ENCODE data around the gene SLC13A5. TPM values are rescaled to one million over a fixed set of nuclear protein-coding genes. Genes with fewer than 3 reads are reported as not detected.
"Not testable (repeated sequence)": the region's sequence is repeated elsewhere in the genome, so short reads cannot be mapped to it uniquely, and the experiment has no call there.

The SLC13A5 gene
- total RNA-seq, 2 experiments from 2014 or later: not detected

- ChIA-PET POLR2A (no interaction called here), CTCF (interaction anchor here (0.6 kb wide), 1 partner anchor 984 kb away, joined by 4 read pairs; no protein-coding TSS in a partner anchor)
These were observed 913 bp downstream of the SLC13A5 start for GRCh38 chr17:6712058-6712853.

GRCh38 chr17:6711681-6712057 lies 1.5 kb downstream of the SLC13A5 start:
- POLR2A ChIA-PET: no interaction called here

GRCh38 chr17:6711081-6711674 lies 2.0 kb downstream of the SLC13A5 start:
- CTCF ChIA-PET: no interaction called here
- POLR2A ChIA-PET: no interaction called here

More at GRCh38 chr17:6711681-6712057, 1.5 kb downstream of the SLC13A5 start:
- CTCF ChIA-PET: no interaction called here

GRCh38 chr17:6710317-6710716 lies 2.9 kb downstream of the SLC13A5 start:
- CTCF ChIA-PET: no interaction called here
- POLR2A ChIA-PET: no interaction called here

- CTCF ChIA-PET: no interaction called here
- POLR2A ChIA-PET: no interaction called here
These were observed 4.7 kb downstream of the SLC13A5 start for GRCh38 chr17:6708357-6708961.

GRCh38 chr17:6706996-6707395 lies 6.2 kb downstream of the SLC13A5 start:
- ChIA-PET POLR2A (no interaction called here), CTCF (no interaction called here)

GRCh38 chr17:6706499-6706898 lies 6.7 kb downstream of the SLC13A5 start:
- POLR2A ChIA-PET: no interaction called here
- CTCF ChIA-PET: no interaction called here

- POLR2A ChIA-PET: no interaction called here
- CTCF ChIA-PET: interaction anchor here (1.4 kb wide), 1 partner anchor 10 kb away, joined by 3 read pairs; no protein-coding TSS in a partner anchor
These were observed 8.6 kb downstream of the SLC13A5 start for GRCh38 chr17:6704470-6705052.

GRCh38 chr17:6703751-6704150 lies 9.4 kb downstream of the SLC13A5 start:
- ChIA-PET CTCF (no interaction called here), POLR2A (no interaction called here)

- CTCF ChIA-PET: no interaction called here
- POLR2A ChIA-PET: no interaction called here
These were observed 10.5 kb downstream of the SLC13A5 start for GRCh38 chr17:6702567-6703215.

- POLR2A ChIA-PET: no interaction called here
These were observed 11.4 kb downstream of the SLC13A5 start for GRCh38 chr17:6701719-6702118.

GRCh38 chr17:6700948-6701307 lies 12.2 kb downstream of the SLC13A5 start:
- ChIA-PET CTCF (no interaction called here), POLR2A (no interaction called here)

More at GRCh38 chr17:6701719-6702118, 11.4 kb downstream of the SLC13A5 start:
- CTCF ChIA-PET: interaction anchor here (0.6 to 0.8 kb wide), 2 partner anchors 79 to 317 kb away, joined by 3 read pairs; no protein-coding TSS in a partner anchor

GRCh38 chr17:6699997-6700947 lies 12.9 kb downstream of the SLC13A5 start:
- ChIA-PET POLR2A (no interaction called here), CTCF (interaction anchor here (1.2 kb wide), 1 partner anchor 34 kb away, joined by 3 read pairs; no protein-coding TSS in a partner anchor)

- ChIA-PET CTCF (no interaction called here), POLR2A (no interaction called here)
These were observed 15.2 kb downstream of the SLC13A5 start for GRCh38 chr17:6698004-6698403.

GRCh38 chr17:6696906-6697305 lies 16.3 kb downstream of the SLC13A5 start:
- ChIA-PET POLR2A (no interaction called here), CTCF (no interaction called here)

GRCh38 chr17:6695565-6695964 lies 17.6 kb downstream of the SLC13A5 start:
- POLR2A ChIA-PET: no interaction called here
- CTCF ChIA-PET: no interaction called here

- POLR2A ChIA-PET: no interaction called here
- CTCF ChIA-PET: no interaction called here
These were observed 18.1 kb downstream of the SLC13A5 start for GRCh38 chr17:6695051-6695450.

- CTCF ChIA-PET, POLR2A ChIA-PET: not testable (repeated sequence)
These were observed 21.2 kb downstream of the SLC13A5 start for GRCh38 chr17:6691958-6692357.

GRCh38 chr17:6691546-6691945 lies 21.6 kb downstream of the SLC13A5 start:
- CTCF ChIA-PET: no interaction called here

More at GRCh38 chr17:6691546-6691945, 21.6 kb downstream of the SLC13A5 start:
- POLR2A ChIA-PET: no interaction called here

Measured in activated CD8-positive, alpha-beta memory T cell treated with anti-CD3 and anti-CD28 coated beads for 36 hours (primary cell).